ENCODE data around the gene ANAPC2.
A peak's percentile ranks its signal among the peaks of the same experiment; 100 is the strongest.

The ANAPC2 gene

DNA sequence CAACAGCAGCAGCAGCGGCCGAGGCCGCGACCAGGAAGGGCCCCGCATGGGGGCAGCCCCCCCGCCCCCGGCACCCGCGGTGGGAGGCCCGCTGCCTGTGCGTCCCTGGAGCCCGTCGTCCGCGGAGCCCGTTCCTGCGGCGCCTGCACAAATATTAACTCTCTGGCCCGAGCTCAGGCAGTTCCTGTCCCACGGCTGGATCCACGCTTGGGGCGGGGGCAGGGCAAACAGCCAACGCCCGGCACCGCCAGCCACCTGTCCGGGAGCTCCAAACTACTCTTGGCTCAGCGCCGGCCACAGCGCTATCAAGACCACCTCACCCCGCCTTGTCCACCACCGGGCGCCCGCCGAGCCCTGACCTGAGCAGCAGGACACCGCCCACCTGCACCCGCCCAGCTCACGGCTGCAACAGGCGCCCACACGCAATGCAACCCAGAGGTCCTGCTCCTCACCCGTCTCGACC is 18.4 kb downstream of the ANAPC2 start, which contains the start of gene LRRC26:
Gene LRRC26, minus strand, starts transcription at position 156 of the 463 bp plus-strand sequence. Its CDS starts 108 bp downstream, at position 48.
- peak within 1 kb of the TSS; percentile 91 for H3K18ac ChIP-seq (ENCODE audit: low read length)
- peak within 1 kb of the TSS; percentile 89 for H3K4me2 ChIP-seq (ENCODE audit: insufficient read depth, low read length, poor library complexity, severe bottlenecking)
- H2BK12ac ChIP-seq (ENCODE audit: low read length): peak within 1 kb of the TSS; percentile 41
- H3K4me1 ChIP-seq (ENCODE audit: control insufficient read depth in 2 of 2, insufficient read depth in 1 of 2, low read depth in 1 of 2, low read length in 2 of 2): peaks cover 8 to 22% of the 10 kb centered on the region in 2 donors
- no CpG with 5 or more reads among the region's 41 CpGs for WGBS, 2 donors (ENCODE audit: extremely low coverage in 2 of 2, insufficient read length in 2 of 2, insufficient replicate concordance in 1 of 2)
- no peak within 1 kb of the TSS for H2BK120ac ChIP-seq (ENCODE audit: low read depth, low read length)
- peak within 1 kb of the TSS; percentile 92 for H3K9ac ChIP-seq (ENCODE audit: low read depth, low read length, poor library complexity)
- peak within 1 kb of the TSS; percentile 93 for H3K23ac ChIP-seq (ENCODE audit: low read depth, low read length, poor library complexity)
- peak within 1 kb of the TSS; percentile 75 for H2BK15ac ChIP-seq (ENCODE audit: low read length)
- no peaks in the 10 kb centered on the region for H3K36me3 ChIP-seq (replicated peaks in 1 of 2; ENCODE audit: control insufficient read depth in 2 of 2, insufficient read depth in 2 of 2, low read length in 2 of 2)
- H4K8ac ChIP-seq (ENCODE audit: low read depth, low read length): peak within 1 kb of the TSS; percentile 3
- DNase-seq (ENCODE audit: low spot score): no peak
- H4K91ac ChIP-seq (ENCODE audit: low read depth, low read length, poor library complexity): no peak within 1 kb of the TSS
- peaks cover 22 to 84% (median 69%) of the 10 kb centered on the region in 3 experiments for H3K27me3 ChIP-seq (ENCODE audit: control insufficient read depth in 3 of 3, insufficient read depth in 3 of 3, low read depth in 1 of 3, low read length in 3 of 3)
- peak within 1 kb of the TSS; percentile 37 for H3K4ac ChIP-seq (ENCODE audit: low read length)
- H3K14ac ChIP-seq (ENCODE audit: low read length): peak within 1 kb of the TSS; percentile 71
- H2BK5ac ChIP-seq (ENCODE audit: low read length): no peak within 1 kb of the TSS
- H2AFZ ChIP-seq (ENCODE audit: low read length): peak within 1 kb of the TSS; percentile 91
- peaks cover 2% of the 10 kb centered on the region for H3K79me1 ChIP-seq (ENCODE audit: low read depth, low read length)
- H3K4me3 ChIP-seq (ENCODE audit: low read length in 2 of 2): peak within 1 kb of the TSS; percentile 51 to 80
- H3K27ac ChIP-seq (replicated peaks; ENCODE audit: low read length): no peak within 1 kb of the TSS
- H2AK5ac ChIP-seq (ENCODE audit: low read depth, low read length): peak within 1 kb of the TSS; percentile 88
- peaks cover 0 to 2% of the 10 kb centered on the region in 2 donors for H3K9me3 ChIP-seq (replicated peaks in 1 of 2; ENCODE audit: control insufficient read depth in 2 of 2, insufficient read depth in 1 of 2, low read depth in 1 of 2, low read length in 2 of 2)

DNA sequence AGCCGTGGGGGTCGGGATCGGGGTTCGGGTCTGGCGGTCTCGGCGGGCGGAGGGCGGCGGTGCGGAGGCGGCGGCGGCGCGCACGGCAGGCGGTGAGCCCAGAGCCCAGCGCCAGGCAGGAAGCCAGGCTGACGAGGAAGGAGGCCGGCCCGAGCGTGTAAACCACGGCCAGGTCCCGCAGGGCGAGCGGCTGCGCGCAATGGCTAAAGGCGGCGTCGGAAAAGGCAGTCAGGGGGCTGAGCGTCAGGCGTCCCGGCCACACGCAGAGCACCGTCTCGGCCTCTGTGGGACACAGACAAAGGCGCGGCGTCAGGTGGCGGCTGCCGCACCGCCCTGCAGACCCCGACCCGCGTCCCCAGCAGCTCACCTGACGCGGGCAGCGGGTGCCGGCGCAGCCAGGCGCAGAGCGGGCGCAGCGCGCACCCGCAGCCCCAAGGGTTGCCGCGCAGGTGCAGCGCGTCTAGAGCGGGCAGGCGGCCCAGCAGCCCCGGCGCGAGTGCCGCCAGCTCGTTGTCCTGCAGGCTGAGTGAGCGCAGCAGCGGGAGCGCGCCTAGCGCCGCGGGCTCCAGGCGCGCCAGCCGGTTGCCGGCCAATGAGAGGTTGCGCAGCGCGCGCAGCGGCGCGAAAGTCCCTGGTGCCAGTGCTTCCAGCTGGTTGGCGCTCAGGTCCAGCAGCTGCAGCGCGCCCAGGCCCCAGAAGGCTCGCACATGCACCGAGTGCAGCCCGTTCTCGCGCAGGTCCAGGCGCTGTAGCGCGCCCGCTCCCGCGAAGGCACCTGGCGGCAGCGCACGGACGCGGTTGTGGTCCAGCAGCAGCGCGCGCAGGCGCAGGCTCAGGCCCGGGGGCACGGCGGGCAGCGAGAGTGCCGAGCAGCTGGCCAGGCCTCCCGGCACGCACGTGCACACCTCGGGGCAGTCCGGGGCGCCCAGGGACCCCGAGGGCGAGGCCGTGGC is 19.2 kb downstream of the ANAPC2 start:
- peaks cover 7 to 22% of the 10 kb centered on the region in 2 donors for H3K4me1 ChIP-seq (ENCODE audit: control insufficient read depth in 2 of 2, insufficient read depth in 1 of 2, low read depth in 1 of 2, low read length in 2 of 2)
- no peak overlapping the region for H4K91ac ChIP-seq (ENCODE audit: low read depth, low read length, poor library complexity)

DNA sequence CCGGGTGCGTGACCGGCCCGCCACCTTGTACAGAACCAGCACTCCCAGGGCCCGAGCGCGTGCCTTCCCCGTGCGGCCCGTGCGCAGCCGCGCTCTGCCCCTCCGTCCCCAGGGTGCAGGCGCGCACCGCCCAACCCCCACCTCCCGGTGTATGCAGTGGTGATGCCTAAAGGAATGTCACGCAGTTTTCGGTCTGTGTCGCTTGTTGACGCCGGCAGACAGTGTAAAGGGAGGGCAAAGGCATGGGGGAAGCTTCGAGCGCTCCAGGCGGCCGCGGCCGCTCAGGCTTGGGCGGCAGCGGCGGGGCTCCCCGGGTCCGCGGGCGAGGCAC is 19.8 kb downstream of the ANAPC2 start:
- H3K27me3 ChIP-seq (ENCODE audit: control insufficient read depth in 3 of 3, insufficient read depth in 3 of 3, low read depth in 1 of 3, low read length in 3 of 3): peaks cover 22 to 91% (median 80%) of the 10 kb centered on the region in 3 experiments
- peak overlapping the region; percentile 51 to 80 for H3K4me3 ChIP-seq (ENCODE audit: low read length in 2 of 2)
- H3K4ac ChIP-seq (ENCODE audit: low read length): no peak overlapping the region

More for the DNA sequence above, 19.2 kb downstream of the ANAPC2 start:
- H3K4me2 ChIP-seq (ENCODE audit: insufficient read depth, low read length, poor library complexity, severe bottlenecking): peak overlapping the region; percentile 89
- peak overlapping the region; percentile 41 for H2BK12ac ChIP-seq (ENCODE audit: low read length)
- peak overlapping the region; percentile 71 for H3K14ac ChIP-seq (ENCODE audit: low read length)
- peak; percentile 68 for DNase-seq (ENCODE audit: low spot score)
- peak overlapping the region; percentile 3 for H4K8ac ChIP-seq (ENCODE audit: low read depth, low read length)
- H2BK15ac ChIP-seq (ENCODE audit: low read length): peak overlapping the region; percentile 75
- peak overlapping the region; percentile 92 for H3K9ac ChIP-seq (ENCODE audit: low read depth, low read length, poor library complexity)
- H2AK5ac ChIP-seq (ENCODE audit: low read depth, low read length): peak overlapping the region; percentile 88
- peaks cover 22 to 91% (median 75%) of the 10 kb centered on the region in 3 experiments for H3K27me3 ChIP-seq (ENCODE audit: control insufficient read depth in 3 of 3, insufficient read depth in 3 of 3, low read depth in 1 of 3, low read length in 3 of 3)
- H3K4ac ChIP-seq (ENCODE audit: low read length): no peak overlapping the region
- peak overlapping the region; percentile 80 for H3K23ac ChIP-seq (ENCODE audit: low read depth, low read length, poor library complexity)
- peak overlapping the region; percentile 91 for H2AFZ ChIP-seq (ENCODE audit: low read length)
- peaks cover 2% of the 10 kb centered on the region for H3K79me1 ChIP-seq (ENCODE audit: low read depth, low read length)
- H2BK120ac ChIP-seq (ENCODE audit: low read depth, low read length): no peak overlapping the region
- no peak overlapping the region for H3K27ac ChIP-seq (replicated peaks; ENCODE audit: low read length)
- no CpG with 5 or more reads among the region's 124 CpGs for WGBS, 2 donors (ENCODE audit: extremely low coverage in 2 of 2, insufficient read length in 2 of 2, insufficient replicate concordance in 1 of 2)
- no peaks in the 10 kb centered on the region for H3K36me3 ChIP-seq (replicated peaks in 1 of 2; ENCODE audit: control insufficient read depth in 2 of 2, insufficient read depth in 2 of 2, low read length in 2 of 2)
- H3K9me3 ChIP-seq (replicated peaks in 1 of 2; ENCODE audit: control insufficient read depth in 2 of 2, insufficient read depth in 1 of 2, low read depth in 1 of 2, low read length in 2 of 2): peaks cover 0 to 2% of the 10 kb centered on the region in 2 donors
- peak overlapping the region; percentile 91 for H3K18ac ChIP-seq (ENCODE audit: low read length)
- H2BK5ac ChIP-seq (ENCODE audit: low read length): no peak overlapping the region
- peak overlapping the region; percentile 51 to 80 for H3K4me3 ChIP-seq (ENCODE audit: low read length in 2 of 2)

More for the DNA sequence above, 19.8 kb downstream of the ANAPC2 start:
- Histone ChIP-seq H3K14ac (ENCODE audit: low read length) (peak overlapping the region; percentile 71), H2BK120ac (ENCODE audit: low read depth, low read length) (no peak overlapping the region), H2BK12ac (ENCODE audit: low read length) (no peak overlapping the region), H2BK5ac (ENCODE audit: low read length) (no peak overlapping the region), H3K4me2 (ENCODE audit: insufficient read depth, low read length, poor library complexity, severe bottlenecking) (peak overlapping the region; percentile 89), H3K9ac (ENCODE audit: low read depth, low read length, poor library complexity) (peak overlapping the region; percentile 92), H3K79me1 (ENCODE audit: low read depth, low read length) (peaks cover 2% of the 10 kb centered on the region), H2AK5ac (ENCODE audit: low read depth, low read length) (no peak overlapping the region), H2AFZ (ENCODE audit: low read length) (peak overlapping the region; percentile 91), H2BK15ac (ENCODE audit: low read length) (peak overlapping the region; percentile 75), H4K8ac (ENCODE audit: low read depth, low read length) (no peak overlapping the region), H3K23ac (ENCODE audit: low read depth, low read length, poor library complexity) (peak overlapping the region; percentile 65), H3K27ac (replicated peaks; ENCODE audit: low read length) (no peak overlapping the region), H3K36me3 (replicated peaks in 1 of 2; ENCODE audit: control insufficient read depth in 2 of 2, insufficient read depth in 2 of 2, low read length in 2 of 2) (no peaks in the 10 kb centered on the region), H3K18ac (ENCODE audit: low read length) (peak overlapping the region; percentile 70), H3K9me3 (replicated peaks in 1 of 2; ENCODE audit: control insufficient read depth in 2 of 2, insufficient read depth in 1 of 2, low read depth in 1 of 2, low read length in 2 of 2) (peaks cover 0 to 2% of the 10 kb centered on the region in 2 donors), H4K91ac (ENCODE audit: low read depth, low read length, poor library complexity) (no peak overlapping the region), H3K4me1 (ENCODE audit: control insufficient read depth in 2 of 2, insufficient read depth in 1 of 2, low read depth in 1 of 2, low read length in 2 of 2) (peaks cover 7 to 22% of the 10 kb centered on the region in 2 donors)
- no peak for DNase-seq (ENCODE audit: low spot score)
- WGBS, 2 donors (ENCODE audit: extremely low coverage in 2 of 2, insufficient read length in 2 of 2, insufficient replicate concordance in 1 of 2): no CpG with 5 or more reads among the region's 36 CpGs

Data from neuronal stem cell (in vitro differentiated cells).